Measurements from ENCODE around the gene PRELID2. TPM values are rescaled to one million over a fixed set of nuclear protein-coding genes. Genes with fewer than 3 reads are reported as not detected.

The PRELID2 gene
- total and polyA plus RNA-seq, 2 donors: 3.1 to 6.6 TPM

DNA sequence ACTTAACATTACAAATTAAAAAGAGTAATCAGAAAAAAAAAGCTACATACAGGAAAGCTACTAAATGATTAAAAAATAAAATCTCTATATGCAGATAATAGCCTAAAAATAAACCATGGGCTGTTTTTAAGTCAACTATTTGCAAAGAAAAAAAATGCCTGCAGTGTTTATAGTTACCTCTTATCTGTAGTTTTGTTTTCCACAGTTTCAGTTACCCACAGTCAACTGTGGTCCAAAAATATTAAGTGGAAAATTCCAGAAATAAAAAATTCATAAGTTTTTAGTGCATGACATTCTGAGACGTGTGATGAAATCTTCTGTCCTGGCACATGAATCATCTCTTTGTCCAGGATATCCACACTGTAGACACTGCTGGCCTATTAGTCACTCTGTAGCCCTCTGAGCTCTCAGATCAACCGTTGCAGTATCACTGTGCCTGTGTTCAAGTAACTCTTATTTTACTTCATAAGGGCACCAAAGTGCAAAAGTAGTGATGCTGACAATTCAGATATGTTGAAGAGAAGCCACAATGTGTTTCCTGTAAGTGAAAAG is 59.2 kb downstream of the PRELID2 start:
- Histone ChIP-seq H3K27ac (ENCODE audit: low read depth in 1 of 2, low read length in 1 of 2) (no peak overlapping the region), H3K9me3 (ENCODE audit: control insufficient read depth in 2 of 2, insufficient read depth in 1 of 2, low read length in 1 of 2) (no peaks in the 10 kb centered on the region), H3K4me1 (ENCODE audit: control insufficient read depth in 2 of 2, insufficient read depth in 2 of 2, low read length in 2 of 2) (no peaks in the 10 kb centered on the region), H3K27me3 (ENCODE audit: control insufficient read depth in 2 of 2, insufficient read depth in 1 of 2, low read length in 1 of 2) (no peaks in the 10 kb centered on the region), H3K4me3 (ENCODE audit: low read length in 2 of 2) (no peak overlapping the region), H3K36me3 (ENCODE audit: control insufficient read depth in 2 of 2, insufficient read depth in 2 of 2, low read length in 1 of 2) (no peaks in the 10 kb centered on the region)
- DNase-seq (ENCODE audit: low read depth in 6 of 9, low spot score in 9 of 9): no peak
- WGBS: 88% methylated on average over 2 of the region's 2 CpGs

GRCh38 chr5:145775411-145775810 is 59.7 kb downstream of the PRELID2 start:
- Histone ChIP-seq H3K4me3 (ENCODE audit: low read length in 2 of 2) (no peak overlapping the region), H3K4me1 (ENCODE audit: control insufficient read depth in 2 of 2, insufficient read depth in 2 of 2, low read length in 2 of 2) (no peaks in the 10 kb centered on the region), H3K27me3 (ENCODE audit: control insufficient read depth in 2 of 2, insufficient read depth in 1 of 2, low read length in 1 of 2) (no peaks in the 10 kb centered on the region), H3K36me3 (ENCODE audit: control insufficient read depth in 2 of 2, insufficient read depth in 2 of 2, low read length in 1 of 2) (no peaks in the 10 kb centered on the region), H3K27ac (ENCODE audit: low read depth in 1 of 2, low read length in 1 of 2) (no peak overlapping the region), H3K9me3 (ENCODE audit: control insufficient read depth in 2 of 2, insufficient read depth in 1 of 2, low read length in 1 of 2) (no peaks in the 10 kb centered on the region)
- DNase-seq (ENCODE audit: low read depth in 6 of 9, low spot score in 9 of 9): no peak
- WGBS: 96% methylated on average over 1 of the region's 1 CpG

- DNase-seq (ENCODE audit: low read depth in 6 of 9, low spot score in 9 of 9): no peak
- Histone ChIP-seq H3K36me3 (ENCODE audit: control insufficient read depth in 2 of 2, insufficient read depth in 2 of 2, low read length in 1 of 2) (no peaks in the 10 kb centered on the region), H3K27me3 (ENCODE audit: control insufficient read depth in 2 of 2, insufficient read depth in 1 of 2, low read length in 1 of 2) (no peaks in the 10 kb centered on the region), H3K9me3 (ENCODE audit: control insufficient read depth in 2 of 2, insufficient read depth in 1 of 2, low read length in 1 of 2) (no peaks in the 10 kb centered on the region), H3K27ac (ENCODE audit: low read depth in 1 of 2, low read length in 1 of 2) (no peak overlapping the region), H3K4me3 (ENCODE audit: low read length in 2 of 2) (no peak overlapping the region), H3K4me1 (ENCODE audit: control insufficient read depth in 2 of 2, insufficient read depth in 2 of 2, low read length in 2 of 2) (no peaks in the 10 kb centered on the region)
- 96% methylated on average over 1 of the region's 1 CpG for WGBS
These were observed 60.7 kb downstream of the PRELID2 start for GRCh38 chr5:145774442-145774841.

- no peak for DNase-seq (ENCODE audit: low read depth in 6 of 9, low spot score in 9 of 9)
- H3K27ac ChIP-seq (ENCODE audit: low read depth in 1 of 2, low read length in 1 of 2): no peak overlapping the region
- H3K9me3 ChIP-seq (ENCODE audit: control insufficient read depth in 2 of 2, insufficient read depth in 1 of 2, low read length in 1 of 2): no peaks in the 10 kb centered on the region
- H3K4me3 ChIP-seq (ENCODE audit: low read length in 2 of 2): no peak overlapping the region
- no peaks in the 10 kb centered on the region for H3K4me1 ChIP-seq (ENCODE audit: control insufficient read depth in 2 of 2, insufficient read depth in 2 of 2, low read length in 2 of 2)
- H3K36me3 ChIP-seq (ENCODE audit: control insufficient read depth in 2 of 2, insufficient read depth in 2 of 2, low read length in 1 of 2): no peaks in the 10 kb centered on the region
- no peaks in the 10 kb centered on the region for H3K27me3 ChIP-seq (ENCODE audit: control insufficient read depth in 2 of 2, insufficient read depth in 1 of 2, low read length in 1 of 2)
These were observed 62.7 kb downstream of the PRELID2 start for GRCh38 chr5:145772466-145772865.

DNA sequence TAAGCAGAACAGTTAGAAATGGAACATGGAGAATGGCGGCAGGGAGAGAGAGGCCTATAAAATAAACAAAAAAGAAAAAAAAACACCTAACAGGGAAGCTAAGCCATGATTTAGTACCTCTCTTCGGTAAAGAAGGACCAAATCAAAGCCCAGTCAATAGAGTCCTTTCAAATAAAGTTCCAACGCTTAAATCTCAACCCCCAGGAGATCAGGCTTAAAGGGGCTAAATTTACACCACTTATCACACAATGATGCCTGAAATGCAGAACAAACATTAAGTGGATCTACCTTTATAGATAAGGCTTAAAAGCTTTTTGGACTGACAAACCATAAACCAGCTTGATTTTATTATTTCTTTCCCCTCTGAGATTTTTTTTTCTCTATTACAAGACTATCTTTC is 66.3 kb downstream of the PRELID2 start:
- Histone ChIP-seq H3K4me3 (ENCODE audit: low read length in 2 of 2) (no peak overlapping the region), H3K4me1 (ENCODE audit: control insufficient read depth in 2 of 2, insufficient read depth in 2 of 2, low read length in 2 of 2) (no peaks in the 10 kb centered on the region), H3K27me3 (ENCODE audit: control insufficient read depth in 2 of 2, insufficient read depth in 1 of 2, low read length in 1 of 2) (no peaks in the 10 kb centered on the region), H3K36me3 (ENCODE audit: control insufficient read depth in 2 of 2, insufficient read depth in 2 of 2, low read length in 1 of 2) (no peaks in the 10 kb centered on the region), H3K9me3 (ENCODE audit: control insufficient read depth in 2 of 2, insufficient read depth in 1 of 2, low read length in 1 of 2) (no peaks in the 10 kb centered on the region), H3K27ac (ENCODE audit: low read depth in 1 of 2, low read length in 1 of 2) (no peak overlapping the region)
- 93% methylated on average over 3 of the region's 3 CpGs for WGBS
- DNase-seq (ENCODE audit: low read depth in 6 of 9, low spot score in 9 of 9): no peak

- 96% methylated on average over 1 of the region's 1 CpG for WGBS
- DNase-seq (ENCODE audit: low read depth in 6 of 9, low spot score in 9 of 9): no peak
- H3K4me1 ChIP-seq (ENCODE audit: control insufficient read depth in 2 of 2, insufficient read depth in 2 of 2, low read length in 2 of 2): no peaks in the 10 kb centered on the region
- no peaks in the 10 kb centered on the region for H3K27me3 ChIP-seq (ENCODE audit: control insufficient read depth in 2 of 2, insufficient read depth in 1 of 2, low read length in 1 of 2)
- no peaks in the 10 kb centered on the region for H3K9me3 ChIP-seq (ENCODE audit: control insufficient read depth in 2 of 2, insufficient read depth in 1 of 2, low read length in 1 of 2)
- H3K27ac ChIP-seq (ENCODE audit: low read depth in 1 of 2, low read length in 1 of 2): no peak overlapping the region
- no peaks in the 10 kb centered on the region for H3K36me3 ChIP-seq (ENCODE audit: control insufficient read depth in 2 of 2, insufficient read depth in 2 of 2, low read length in 1 of 2)
- no peak overlapping the region for H3K4me3 ChIP-seq (ENCODE audit: low read length in 2 of 2)
These were observed 70.8 kb downstream of the PRELID2 start for GRCh38 chr5:145764325-145764724.

GRCh38 chr5:145762833-145763232 is 72.3 kb downstream of the PRELID2 start:
- no peak for DNase-seq (ENCODE audit: low read depth in 6 of 9, low spot score in 9 of 9)
- WGBS: 94% methylated on average over 1 of the region's 1 CpG
- no peaks in the 10 kb centered on the region for H3K36me3 ChIP-seq (ENCODE audit: control insufficient read depth in 2 of 2, insufficient read depth in 2 of 2, low read length in 1 of 2)

GRCh38 chr5:145761254-145761653 is 73.9 kb downstream of the PRELID2 start:
- H3K27me3 ChIP-seq (ENCODE audit: control insufficient read depth in 2 of 2, insufficient read depth in 1 of 2, low read length in 1 of 2): no peaks in the 10 kb centered on the region
- no peaks in the 10 kb centered on the region for H3K36me3 ChIP-seq (ENCODE audit: control insufficient read depth in 2 of 2, insufficient read depth in 2 of 2, low read length in 1 of 2)
- H3K9me3 ChIP-seq (ENCODE audit: control insufficient read depth in 2 of 2, insufficient read depth in 1 of 2, low read length in 1 of 2): no peaks in the 10 kb centered on the region
- WGBS: 97% methylated on average over 4 of the region's 4 CpGs
- H3K4me1 ChIP-seq (ENCODE audit: control insufficient read depth in 2 of 2, insufficient read depth in 2 of 2, low read length in 2 of 2): no peaks in the 10 kb centered on the region
- no peak overlapping the region for H3K4me3 ChIP-seq (ENCODE audit: low read length in 2 of 2)
- DNase-seq (ENCODE audit: low read depth in 6 of 9, low spot score in 9 of 9): no peak
- H3K27ac ChIP-seq (ENCODE audit: low read depth in 1 of 2, low read length in 1 of 2): no peak overlapping the region

More at GRCh38 chr5:145762833-145763232, 72.3 kb downstream of the PRELID2 start:
- H3K27ac ChIP-seq (ENCODE audit: low read depth in 1 of 2, low read length in 1 of 2): no peak overlapping the region
- H3K4me1 ChIP-seq (ENCODE audit: control insufficient read depth in 2 of 2, insufficient read depth in 2 of 2, low read length in 2 of 2): no peaks in the 10 kb centered on the region
- H3K27me3 ChIP-seq (ENCODE audit: control insufficient read depth in 2 of 2, insufficient read depth in 1 of 2, low read length in 1 of 2): no peaks in the 10 kb centered on the region
- no peak overlapping the region for H3K4me3 ChIP-seq (ENCODE audit: low read length in 2 of 2)
- H3K9me3 ChIP-seq (ENCODE audit: control insufficient read depth in 2 of 2, insufficient read depth in 1 of 2, low read length in 1 of 2): no peaks in the 10 kb centered on the region

- H3K4me1 ChIP-seq (ENCODE audit: control insufficient read depth in 2 of 2, insufficient read depth in 2 of 2, low read length in 2 of 2): no peaks in the 10 kb centered on the region
- H3K27me3 ChIP-seq (ENCODE audit: control insufficient read depth in 2 of 2, insufficient read depth in 1 of 2, low read length in 1 of 2): no peaks in the 10 kb centered on the region
- H3K9me3 ChIP-seq (ENCODE audit: control insufficient read depth in 2 of 2, insufficient read depth in 1 of 2, low read length in 1 of 2): no peaks in the 10 kb centered on the region
- DNase-seq (ENCODE audit: low read depth in 6 of 9, low spot score in 9 of 9): no peak
- no peak overlapping the region for H3K4me3 ChIP-seq (ENCODE audit: low read length in 2 of 2)
- no peak overlapping the region for H3K27ac ChIP-seq (ENCODE audit: low read depth in 1 of 2, low read length in 1 of 2)
- no peaks in the 10 kb centered on the region for H3K36me3 ChIP-seq (ENCODE audit: control insufficient read depth in 2 of 2, insufficient read depth in 2 of 2, low read length in 1 of 2)
- 93% methylated on average over 1 of the region's 1 CpG for WGBS
These were observed 74.5 kb downstream of the PRELID2 start for GRCh38 chr5:145760660-145761059.

- no peaks in the 10 kb centered on the region for H3K9me3 ChIP-seq (ENCODE audit: control insufficient read depth in 2 of 2, insufficient read depth in 1 of 2, low read length in 1 of 2)
- WGBS: 93% methylated on average over 5 of the region's 5 CpGs
- H3K27me3 ChIP-seq (ENCODE audit: control insufficient read depth in 2 of 2, insufficient read depth in 1 of 2, low read length in 1 of 2): no peaks in the 10 kb centered on the region
- no peak overlapping the region for H3K27ac ChIP-seq (ENCODE audit: low read depth in 1 of 2, low read length in 1 of 2)
- no peak overlapping the region for H3K4me3 ChIP-seq (ENCODE audit: low read length in 2 of 2)
- H3K36me3 ChIP-seq (ENCODE audit: control insufficient read depth in 2 of 2, insufficient read depth in 2 of 2, low read length in 1 of 2): no peaks in the 10 kb centered on the region
- no peak for DNase-seq (ENCODE audit: low read depth in 6 of 9, low spot score in 9 of 9)
- no peaks in the 10 kb centered on the region for H3K4me1 ChIP-seq (ENCODE audit: control insufficient read depth in 2 of 2, insufficient read depth in 2 of 2, low read length in 2 of 2)
These were observed 82.2 kb downstream of the PRELID2 start for GRCh38 chr5:145752947-145753346.
